Suppressor macrophage (primary cell): ENCODE results near the gene PIK3IP1.

Experiments
- DNase-seq, 4 experiments: peaks; one replicate each; pipeline ENCODE4 v3.0.0-alpha.2; 2020 to 2022

Gene PIK3IP1

GRCh38 chr22:31278626-31279326 lies 13.5 kb downstream of the PIK3IP1 start:
- no peak for DNase-seq

DNA sequence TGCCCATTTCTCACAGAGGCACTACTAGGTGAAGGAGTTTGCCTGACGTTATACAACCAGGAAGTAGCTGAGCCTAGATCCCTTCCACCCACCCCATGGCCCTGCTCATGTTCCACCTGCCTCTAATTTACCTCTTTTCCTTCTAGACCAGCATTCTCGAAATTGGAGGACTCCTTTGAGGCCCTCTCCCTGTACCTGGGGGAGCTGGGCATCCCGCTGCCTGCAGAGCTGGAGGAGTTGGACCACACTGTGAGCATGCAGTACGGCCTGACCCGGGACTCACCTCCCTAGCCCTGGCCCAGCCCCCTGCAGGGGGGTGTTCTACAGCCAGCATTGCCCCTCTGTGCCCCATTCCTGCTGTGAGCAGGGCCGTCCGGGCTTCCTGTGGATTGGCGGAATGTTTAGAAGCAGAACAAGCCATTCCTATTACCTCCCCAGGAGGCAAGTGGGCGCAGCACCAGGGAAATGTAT lies 14.1 kb downstream of the PIK3IP1 start:
- DNase-seq, result no peak

- no peak for DNase-seq
Measured at GRCh38 chr22:31277741-31278140, 14.5 kb downstream of the PIK3IP1 start.

DNA sequence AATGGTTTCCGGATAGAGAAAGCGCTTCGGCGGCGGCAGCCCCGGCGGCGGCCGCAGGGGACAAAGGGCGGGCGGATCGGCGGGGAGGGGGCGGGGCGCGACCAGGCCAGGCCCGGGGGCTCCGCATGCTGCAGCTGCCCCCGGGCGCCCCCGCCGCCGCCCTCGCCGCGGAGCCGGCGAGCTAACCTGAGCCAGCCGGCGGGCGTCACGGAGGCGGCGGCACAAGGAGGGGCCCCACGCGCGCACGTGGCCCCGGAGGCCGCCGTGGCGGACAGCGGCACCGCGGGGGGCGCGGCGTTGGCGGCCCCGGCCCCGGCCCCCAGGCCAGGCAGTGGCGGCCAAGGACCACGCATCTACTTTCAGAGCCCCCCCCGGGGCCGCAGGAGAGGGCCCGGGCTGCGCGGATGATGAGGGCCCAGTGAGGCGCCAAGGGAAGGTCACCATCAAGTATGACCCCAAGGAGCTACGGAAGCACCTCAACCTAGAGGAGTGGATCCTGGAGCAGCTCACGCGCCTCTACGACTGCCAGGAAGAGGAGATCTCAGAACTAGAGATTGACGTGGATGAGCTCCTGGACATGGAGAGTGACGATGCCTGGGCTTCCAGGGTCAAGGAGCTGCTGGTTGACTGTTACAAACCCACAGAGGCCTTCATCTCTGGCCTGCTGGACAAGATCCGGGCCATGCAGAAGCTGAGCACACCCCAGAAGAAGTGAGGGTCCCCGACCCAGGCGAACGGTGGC lies 15.7 kb downstream of the PIK3IP1 start:
- DNase-seq, result no peak

DNA sequence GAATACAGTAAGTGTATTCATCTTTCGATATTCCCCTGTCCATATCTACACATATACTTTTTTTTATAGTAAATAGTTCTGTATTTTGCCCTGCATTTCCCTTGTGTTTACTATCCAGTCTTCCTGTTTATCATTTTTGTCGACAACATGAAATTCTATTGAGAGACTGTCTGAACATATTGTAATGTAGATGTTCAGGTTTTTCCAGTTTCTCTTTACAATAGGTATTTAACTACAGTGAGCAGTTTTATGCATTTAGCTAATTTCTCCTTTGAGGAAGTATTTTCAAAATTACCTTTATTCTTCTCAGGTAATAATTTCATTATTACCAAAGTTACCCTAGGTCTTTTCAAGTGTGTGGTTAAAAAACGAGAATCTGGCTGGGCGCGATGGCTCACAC lies 16.7 kb downstream of the PIK3IP1 start:
- no peak for DNase-seq

DNA sequence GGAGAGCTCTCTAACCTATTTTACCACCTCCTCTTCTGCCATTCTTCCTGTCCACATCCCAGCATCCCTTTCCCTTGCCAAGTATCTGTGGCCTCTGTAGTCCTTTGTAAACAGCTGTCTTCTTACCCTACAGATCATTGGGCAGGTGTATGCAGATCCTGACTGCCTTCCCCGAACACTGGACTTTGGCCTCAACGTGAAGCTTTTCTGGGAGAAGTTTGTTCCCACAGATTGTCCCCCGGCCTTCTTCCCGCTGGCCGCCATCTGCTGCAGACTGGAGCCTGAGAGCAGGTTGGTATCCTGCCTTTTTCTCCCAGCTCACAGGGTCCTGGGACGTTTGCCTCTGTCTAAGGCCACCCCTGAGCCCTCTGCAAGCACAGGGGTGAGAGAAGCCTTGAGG lies 17.3 kb downstream of the PIK3IP1 start:
- no peak for DNase-seq

DNA sequence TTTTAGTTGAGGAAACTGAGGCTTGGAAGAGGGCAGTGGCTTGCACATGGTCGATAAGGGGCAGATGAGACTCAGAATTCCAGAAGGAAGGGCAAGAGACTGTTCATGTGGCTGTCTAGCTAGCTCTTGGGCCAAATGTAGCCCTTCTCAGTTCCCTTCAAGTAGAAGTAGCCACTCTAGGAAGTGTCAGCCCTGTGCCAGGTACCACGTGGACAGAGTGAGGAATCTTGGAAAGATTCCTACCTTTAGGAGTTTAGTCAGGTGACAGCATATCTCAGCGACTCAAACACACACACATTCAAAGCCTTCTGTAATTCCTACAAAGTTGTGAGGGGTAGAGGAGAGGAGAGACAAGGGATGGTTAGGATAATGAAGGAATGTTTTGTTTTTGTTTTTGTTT lies 18.3 kb downstream of the PIK3IP1 start:
- DNase-seq, result no peak

GRCh38 chr22:31272522-31273446 lies 19.5 kb downstream of the PIK3IP1 start:
- DNase-seq, result peak; percentile 74 to 81 (median 77)

- no peak for DNase-seq
Measured at GRCh38 chr22:31271485-31271884, 20.8 kb downstream of the PIK3IP1 start.

- DNase-seq, result no peak
Measured at GRCh38 chr22:31271026-31271425, 21.3 kb downstream of the PIK3IP1 start.

DNA sequence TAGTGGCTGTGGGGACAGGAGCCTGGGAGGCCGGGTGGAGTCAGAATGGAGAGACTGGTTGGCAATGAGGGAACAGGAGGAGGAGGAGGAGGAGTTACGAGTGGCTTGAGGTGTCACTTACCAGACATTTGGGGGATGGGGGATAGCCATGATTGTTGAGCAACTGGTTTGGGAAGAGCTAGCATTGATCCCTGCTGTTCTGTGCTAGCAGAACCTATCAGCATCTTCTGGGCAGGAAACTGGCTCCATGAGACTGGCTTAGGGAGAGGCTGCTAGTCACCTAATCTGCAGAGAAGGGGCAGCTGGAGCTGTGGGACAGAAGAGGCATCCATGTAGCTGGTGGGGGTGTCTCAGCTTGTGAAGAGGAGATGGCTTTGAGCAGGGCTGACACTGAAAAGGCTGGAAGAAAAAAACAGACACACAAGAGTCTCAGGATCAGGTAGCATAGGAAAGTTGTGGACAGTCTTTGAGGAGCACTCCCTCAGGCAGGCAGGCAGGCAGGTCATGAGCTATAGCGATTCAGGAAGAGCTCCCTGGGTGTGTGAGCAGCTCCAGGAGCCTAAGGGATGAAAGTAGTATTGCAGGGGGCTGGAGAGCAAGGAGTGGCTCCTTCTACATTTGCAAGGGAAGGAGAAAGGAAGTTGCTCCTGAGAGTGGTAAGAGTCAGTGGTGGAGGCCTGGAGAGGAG lies 22.3 kb downstream of the PIK3IP1 start:
- DNase-seq, result no peak

GRCh38 chr22:31268281-31268680 lies 24.0 kb downstream of the PIK3IP1 start:
- DNase-seq, result no peak

DNA sequence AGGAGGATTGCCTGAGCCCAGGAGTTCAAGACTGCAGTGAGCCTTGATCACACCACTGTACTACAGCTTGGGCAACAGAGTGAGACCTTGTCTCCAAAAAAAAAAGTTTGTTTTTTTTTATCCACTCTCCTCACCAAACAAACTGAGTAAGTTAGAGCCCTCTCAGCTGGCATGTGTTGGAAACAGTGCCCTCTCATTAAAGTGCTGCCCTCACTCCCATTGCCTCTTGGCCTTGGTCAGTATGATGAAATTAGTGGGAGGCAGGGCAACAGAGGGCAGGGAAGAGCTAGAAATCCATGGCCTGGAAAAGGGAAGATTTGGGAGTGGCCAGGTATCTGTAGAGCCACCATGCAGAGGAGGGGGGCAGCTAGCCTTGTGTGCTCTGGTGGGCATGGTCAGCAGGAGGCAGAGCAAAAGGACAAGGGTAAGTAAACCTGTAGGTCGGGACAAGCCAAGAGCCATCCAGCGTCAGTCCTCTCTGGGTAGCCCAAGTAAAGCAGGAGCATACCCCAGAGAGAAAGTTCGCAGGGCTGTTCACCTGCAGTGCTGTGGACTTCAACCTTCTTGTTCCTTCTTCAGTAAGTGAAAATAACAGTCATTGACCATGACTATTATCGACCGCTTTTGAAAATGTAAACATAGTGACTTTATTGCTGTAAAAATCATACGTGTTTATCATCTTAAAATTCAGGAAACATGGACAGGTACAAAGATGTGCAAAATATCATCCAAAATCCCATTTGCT lies 28.2 kb downstream of the PIK3IP1 start:
- no peak for DNase-seq

DNA sequence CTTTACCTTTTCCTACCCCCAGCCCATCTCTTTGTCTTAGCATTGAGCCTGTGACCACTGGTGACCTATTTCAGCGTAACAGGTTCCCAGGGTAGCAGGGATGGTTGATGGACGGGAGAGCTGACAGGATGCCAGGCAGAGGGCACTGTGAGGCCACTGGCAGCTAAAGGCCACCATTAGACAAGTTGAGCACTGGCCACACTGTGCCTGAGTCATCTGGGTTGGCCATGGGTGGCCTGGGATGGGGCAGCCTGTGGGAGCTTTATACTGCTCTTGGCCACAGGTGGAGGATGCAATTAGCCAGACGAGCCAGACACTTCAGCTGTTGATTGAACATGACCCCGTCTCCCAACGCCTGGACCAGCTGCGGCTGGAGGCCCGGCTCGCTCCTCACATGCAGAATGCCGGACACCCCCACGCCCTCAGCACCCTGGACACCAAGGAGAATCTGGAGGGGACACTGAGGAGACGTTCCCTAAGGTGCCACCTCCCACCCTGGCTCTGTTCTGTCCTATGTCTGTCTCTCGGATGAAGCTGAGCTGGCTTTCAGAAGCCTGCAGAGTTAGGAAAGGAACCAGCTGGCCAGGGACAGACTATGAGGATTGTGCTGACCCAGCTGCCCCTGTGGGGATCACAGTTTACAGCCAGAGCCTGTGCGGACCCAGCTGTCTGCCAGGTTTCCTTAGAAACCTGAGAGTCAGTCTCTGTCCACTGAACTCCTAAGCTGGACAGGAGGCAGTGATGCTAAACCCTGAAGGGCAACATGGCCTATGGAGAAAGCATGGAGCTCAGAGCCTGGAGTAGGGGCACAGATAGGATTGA lies 29.8 kb downstream of the PIK3IP1 start:
- DNase-seq, result no peak

DNA sequence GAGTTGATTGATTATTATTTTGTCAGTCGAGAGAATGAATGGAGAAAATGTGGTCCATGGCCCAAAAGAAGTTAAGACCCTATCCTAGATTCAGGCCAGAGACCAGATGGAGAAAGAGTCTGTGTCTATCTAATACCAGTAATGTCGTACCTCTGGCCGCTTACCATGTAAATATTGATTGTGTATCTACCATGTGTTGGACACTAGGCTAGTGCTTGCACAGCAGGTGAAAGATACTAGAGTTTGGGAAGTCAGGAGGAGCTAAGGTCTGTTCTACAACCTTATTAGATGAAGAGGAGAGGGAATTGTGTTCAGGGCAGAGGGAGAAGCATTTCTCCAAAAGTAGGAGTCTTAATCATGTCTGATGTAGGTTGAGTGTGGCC lies 31.8 kb downstream of the PIK3IP1 start:
- no peak for DNase-seq

- DNase-seq, result no peak
Measured at GRCh38 chr22:31259798-31260473, 32.4 kb downstream of the PIK3IP1 start.

- DNase-seq, result no peak
Measured at GRCh38 chr22:31253949-31254348, 38.3 kb downstream of the PIK3IP1 start.

DNA sequence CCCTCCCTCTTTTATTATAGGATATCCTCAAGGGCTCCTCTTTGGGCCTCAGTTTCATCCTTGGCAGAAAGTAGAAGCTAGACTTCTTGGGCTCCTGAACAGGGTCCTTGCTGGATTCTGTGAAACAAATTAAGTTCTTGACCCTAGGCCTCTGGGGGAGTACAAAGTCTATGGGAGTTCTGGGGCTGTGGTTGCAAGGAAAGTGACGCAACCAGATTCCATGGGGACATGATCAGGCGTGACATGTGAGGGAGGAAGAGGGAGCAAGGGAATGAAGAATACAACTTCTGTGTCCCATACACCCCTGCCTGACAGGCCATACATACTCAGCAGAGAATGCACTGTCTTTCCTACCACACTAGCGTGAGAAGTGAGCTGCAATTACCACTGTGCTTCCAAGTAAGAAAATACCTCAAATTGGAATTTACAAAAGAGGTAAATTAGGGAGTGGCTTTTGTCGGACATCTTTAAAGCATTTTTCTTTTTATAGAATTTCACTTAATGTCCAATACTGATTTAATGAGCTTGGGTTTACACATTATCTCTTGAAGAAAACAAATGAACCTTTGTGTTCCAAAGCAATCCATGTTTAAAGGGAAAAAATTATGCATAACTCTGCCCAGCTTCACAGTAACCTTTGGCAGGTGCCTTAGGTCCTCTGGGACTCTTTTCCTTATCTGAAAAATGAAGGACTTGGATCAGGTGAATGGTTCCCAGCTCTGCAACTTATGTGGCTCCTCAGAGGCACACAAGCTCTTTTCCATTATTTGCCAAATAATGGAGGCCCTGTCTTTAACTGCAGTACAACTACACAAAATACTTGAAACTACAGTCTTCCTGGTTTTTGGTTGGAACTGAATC lies 41.3 kb downstream of the PIK3IP1 start:
- DNase-seq, result no peak
